GM18951 (cell line): ENCODE results near the gene IL19.
"Not testable (repeated sequence)": the region's sequence is repeated elsewhere in the genome, so short reads cannot be mapped to it uniquely, and the experiment has no call there.

ENCODE experiments used
- POLR2A ChIP-seq: IDR thresholded peaks from 4 replicates; pipeline ENCODE4 v1.6.1; 2011; ENCODE audit warnings: mild to moderate bottlenecking; ENCODE audit not compliant: insufficient read length, insufficient read depth; ENCODE audit errors: extremely low read depth
- in situ Hi-C: fragments of 300-500 bp; cut with MboI; formaldehyde crosslinking; loops from one replicate; pipeline ENCODE4 v1.12.0; 2022; ENCODE audit warnings: low sequenced_read_pairs, mixed read lengths, inconsistent platforms; ENCODE audit not compliant: unreplicated experiment

Gene IL19

GRCh38 chr1:206748348-206749030 lies 22.1 kb upstream of the IL19 start:
- TF ChIP-seq POLR2A = no peak
- in situ Hi-C loops = no loop called here

GRCh38 chr1:206751891-206752290 lies 18.7 kb upstream of the IL19 start:
- in situ Hi-C loops = no loop called here
- TF ChIP-seq POLR2A = no peak

GRCh38 chr1:206752481-206752880 lies 18.1 kb upstream of the IL19 start:
- TF ChIP-seq POLR2A = no peak
- in situ Hi-C loops = no loop called here

- in situ Hi-C loops = no loop called here
- TF ChIP-seq POLR2A = no peak
Observed at GRCh38 chr1:206753141-206753540, 17.4 kb upstream of the IL19 start.

- in situ Hi-C loops = no loop called here
- no peak for TF ChIP-seq POLR2A
Observed at GRCh38 chr1:206754011-206754410, 16.6 kb upstream of the IL19 start.

GRCh38 chr1:206757524-206758266 lies 12.9 kb upstream of the IL19 start:
- in situ Hi-C loops = no loop called here
- no peak for TF ChIP-seq POLR2A

- in situ Hi-C loops = no loop called here
Observed at GRCh38 chr1:206760590-206760989, 10.0 kb upstream of the IL19 start.

GRCh38 chr1:206761159-206761768 lies 9.3 kb upstream of the IL19 start:
- in situ Hi-C loops = no loop called here
- TF ChIP-seq POLR2A = no peak

More at GRCh38 chr1:206760590-206760989, 10.0 kb upstream of the IL19 start:
- TF ChIP-seq POLR2A = no peak

- in situ Hi-C loops = not testable (repeated sequence)
Observed at GRCh38 chr1:206762741-206763364, 7.7 kb upstream of the IL19 start.

GRCh38 chr1:206765771-206766170 lies 4.8 kb upstream of the IL19 start:
- in situ Hi-C loops = not testable (repeated sequence)

GRCh38 chr1:206766251-206766856 lies 4.2 kb upstream of the IL19 start:
- no peak for TF ChIP-seq POLR2A
- in situ Hi-C loops = no loop called here

GRCh38 chr1:206768472-206769303 lies 1.9 kb upstream of the IL19 start:
- in situ Hi-C loops = no loop called here
- no peak for TF ChIP-seq POLR2A
